Immature natural killer cell (primary cell): ENCODE results near the gene CASP6. TPM values are rescaled to one million over a fixed set of nuclear protein-coding genes. Genes with fewer than 3 reads are reported as not detected.

Experiments
- DNase-seq, 3 donors: peaks; one replicate each; pipeline ENCODE4 v3.0.0; 2022; ENCODE audit warnings: mixed read lengths in 1 of 3
- H3K27ac Mint-ChIP-seq, 6 donors: one replicate each; pipeline ENCODE4 v1.8.0; 2020; ENCODE audit warnings: mixed read lengths in 6 of 6, mild to moderate bottlenecking in 5 of 6, inconsistent platforms in 4 of 6, moderate library complexity in 3 of 6
- H3K27me3 Mint-ChIP-seq, 3 donors: one replicate each; pipeline ENCODE4 v1.8.0; 2020 to 2021; ENCODE audit warnings: low read depth in 3 of 3, mild to moderate bottlenecking in 3 of 3, mixed read lengths in 3 of 3, moderate library complexity in 3 of 3, inconsistent platforms in 1 of 3
- H3K36me3 Mint-ChIP-seq, 3 donors: one replicate each; pipeline ENCODE4 v1.8.0; 2020; ENCODE audit warnings: mixed read lengths in 3 of 3, inconsistent platforms in 2 of 3, mild to moderate bottlenecking in 2 of 3
- H3K4me1 Mint-ChIP-seq, 2 donors: one replicate each; pipeline ENCODE4 v1.8.0; 2020; ENCODE audit warnings: inconsistent platforms in 2 of 2, mild to moderate bottlenecking in 2 of 2, mixed read lengths in 2 of 2, moderate library complexity in 1 of 2
- H3K4me3 Mint-ChIP-seq, 5 donors: one replicate each; pipeline ENCODE4 v1.8.0; 2020; ENCODE audit warnings: mild to moderate bottlenecking in 5 of 5, mixed read lengths in 5 of 5, inconsistent platforms in 3 of 5, moderate library complexity in 3 of 5
- H3K9me3 Mint-ChIP-seq, 6 donors: one replicate each; pipeline ENCODE4 v1.8.0; 2020; ENCODE audit warnings: mild to moderate bottlenecking in 6 of 6, mixed read lengths in 6 of 6, inconsistent platforms in 4 of 6, moderate library complexity in 3 of 6
- polyA plus RNA-seq, 3 donors: library from polyadenylated mRNA; unstranded; fragments of 300-500 nt; fragmentation: Illumina TruSeq; gene quantifications; one replicate each; pipeline ENCODE4 v1.2.3, GENCODE V29; 2021

The CASP6 gene
- polyA plus RNA-seq, 3 donors from 2014 or later, result 15.5 to 22.6 (median 17.9) TPM

- Mint-ChIP-seq H3K36me3 (peaks cover 9 to 16% (median 15%) of the 10 kb centered on the region in 3 donors), H3K27me3 (no peaks in the 10 kb centered on the region), H3K4me3 (no peak overlapping the region), H3K4me1 (peaks cover 3 to 6% of the 10 kb centered on the region in 2 donors), H3K9me3 (peaks cover 0 to 8% (median 1%) of the 10 kb centered on the region in 6 donors), H3K27ac (no peak overlapping the region)
- DNase-seq, result no peak
These were observed 27.4 kb downstream of the CASP6 start for GRCh38 chr4:109675843-109676242.

GRCh38 chr4:109675181-109675580, 28.1 kb downstream of the CASP6 start:
- H3K9me3 Mint-ChIP-seq, result peaks cover 0 to 8% (median 1%) of the 10 kb centered on the region in 6 donors
- peaks cover 3 to 6% of the 10 kb centered on the region in 2 donors for H3K4me1 Mint-ChIP-seq
- no peaks in the 10 kb centered on the region for H3K27me3 Mint-ChIP-seq
- DNase-seq, result no peak
- peaks cover 9 to 12% (median 12%) of the 10 kb centered on the region in 3 donors for H3K36me3 Mint-ChIP-seq
- peak overlapping the region in 1 of 6 donors; percentile 25 for H3K27ac Mint-ChIP-seq
- H3K4me3 Mint-ChIP-seq, result no peak overlapping the region

- H3K27me3 Mint-ChIP-seq, result no peaks in the 10 kb centered on the region
- no peak overlapping the region for H3K4me3 Mint-ChIP-seq
- no peak for DNase-seq
- peaks cover 0 to 8% (median 1%) of the 10 kb centered on the region in 6 donors for H3K9me3 Mint-ChIP-seq
- peaks cover 9 to 14% (median 11%) of the 10 kb centered on the region in 3 donors for H3K36me3 Mint-ChIP-seq
- H3K4me1 Mint-ChIP-seq, result peaks cover 6% of the 10 kb centered on the region in 2 donors
- H3K27ac Mint-ChIP-seq, result no peak overlapping the region
These were observed 29.9 kb downstream of the CASP6 start for GRCh38 chr4:109673303-109673702.

GRCh38 chr4:109672169-109672930, 30.9 kb downstream of the CASP6 start:
- Mint-ChIP-seq H3K27ac (no peak overlapping the region), H3K9me3 (peaks cover 0 to 8% (median 1%) of the 10 kb centered on the region in 6 donors), H3K36me3 (peaks cover 9 to 13% (median 11%) of the 10 kb centered on the region in 3 donors), H3K4me3 (no peak overlapping the region), H3K27me3 (no peaks in the 10 kb centered on the region), H3K4me1 (peaks cover 6% of the 10 kb centered on the region in 2 donors)
- no peak for DNase-seq

GRCh38 chr4:109671350-109671749, 31.9 kb downstream of the CASP6 start:
- H3K4me1 Mint-ChIP-seq, result peaks cover 6 to 16% of the 10 kb centered on the region in 2 donors
- H3K9me3 Mint-ChIP-seq, result peaks cover 0 to 8% (median 1%) of the 10 kb centered on the region in 6 donors
- no peak overlapping the region for H3K4me3 Mint-ChIP-seq
- DNase-seq, result no peak
- peaks cover 7 to 11% (median 9%) of the 10 kb centered on the region in 3 donors for H3K36me3 Mint-ChIP-seq
- no peaks in the 10 kb centered on the region for H3K27me3 Mint-ChIP-seq
- no peak overlapping the region for H3K27ac Mint-ChIP-seq

GRCh38 chr4:109665783-109666485, 37.3 kb downstream of the CASP6 start:
- Mint-ChIP-seq H3K27ac (no peak overlapping the region), H3K36me3 (peaks cover 0 to 4% (median 0%) of the 10 kb centered on the region in 3 donors), H3K27me3 (no peaks in the 10 kb centered on the region), H3K9me3 (peaks cover 0 to under 1% (median 0%) of the 10 kb centered on the region in 6 donors), H3K4me3 (no peak overlapping the region), H3K4me1 (peaks cover 3 to 10% of the 10 kb centered on the region in 2 donors)
- DNase-seq, result no peak

- Mint-ChIP-seq H3K27ac (no peak overlapping the region), H3K36me3 (no peaks in the 10 kb centered on the region), H3K27me3 (no peaks in the 10 kb centered on the region), H3K4me3 (no peak overlapping the region), H3K9me3 (no peaks in the 10 kb centered on the region), H3K4me1 (peaks cover 0 to 10% of the 10 kb centered on the region in 2 donors)
- DNase-seq, result no peak
These were observed 40.5 kb downstream of the CASP6 start for GRCh38 chr4:109662771-109663170.

- Mint-ChIP-seq H3K4me3 (no peak overlapping the region), H3K27ac (peak overlapping the region in 1 of 6 donors; percentile 21), H3K36me3 (no peaks in the 10 kb centered on the region), H3K27me3 (no peaks in the 10 kb centered on the region), H3K4me1 (peaks cover 2 to 7% of the 10 kb centered on the region in 2 donors), H3K9me3 (no peaks in the 10 kb centered on the region)
- no peak for DNase-seq
These were observed 41.1 kb downstream of the CASP6 start for GRCh38 chr4:109662116-109662515.

GRCh38 chr4:109658871-109659410, 44.3 kb downstream of the CASP6 start:
- Mint-ChIP-seq H3K27me3 (no peaks in the 10 kb centered on the region), H3K4me3 (no peak overlapping the region), H3K36me3 (no peaks in the 10 kb centered on the region), H3K9me3 (no peaks in the 10 kb centered on the region), H3K27ac (no peak overlapping the region), H3K4me1 (peaks cover 5 to 10% of the 10 kb centered on the region in 2 donors)
- no peak for DNase-seq

- DNase-seq, result no peak
- H3K4me1 Mint-ChIP-seq, result peaks cover 5 to 10% of the 10 kb centered on the region in 2 donors
- H3K27ac Mint-ChIP-seq, result no peak overlapping the region
- peaks cover 0 to 1% (median 0%) of the 10 kb centered on the region in 6 donors for H3K9me3 Mint-ChIP-seq
- H3K4me3 Mint-ChIP-seq, result no peak overlapping the region
- H3K36me3 Mint-ChIP-seq, result no peaks in the 10 kb centered on the region
- H3K27me3 Mint-ChIP-seq, result no peaks in the 10 kb centered on the region
These were observed 45.3 kb downstream of the CASP6 start for GRCh38 chr4:109657854-109658418.

GRCh38 chr4:109655396-109655795, 47.8 kb downstream of the CASP6 start:
- H3K36me3 Mint-ChIP-seq, result peaks cover 6 to 10% (median 7%) of the 10 kb centered on the region in 3 donors
- peaks cover 8 to 18% of the 10 kb centered on the region in 2 donors for H3K4me1 Mint-ChIP-seq
- H3K4me3 Mint-ChIP-seq, result no peak overlapping the region
- peak overlapping the region in 1 of 6 donors; percentile 12 for H3K27ac Mint-ChIP-seq
- peaks cover 0 to 2% (median 0%) of the 10 kb centered on the region in 3 donors for H3K27me3 Mint-ChIP-seq
- no peak for DNase-seq
- peaks cover 0 to 10% (median 3%) of the 10 kb centered on the region in 6 donors for H3K9me3 Mint-ChIP-seq

GRCh38 chr4:109649872-109650271, 53.4 kb downstream of the CASP6 start:
- DNase-seq, result no peak
- H3K4me1 Mint-ChIP-seq, result peaks cover 30 to 38% of the 10 kb centered on the region in 2 donors
- H3K36me3 Mint-ChIP-seq, result peaks cover 10 to 11% (median 10%) of the 10 kb centered on the region in 3 donors
- H3K27ac Mint-ChIP-seq, result no peak overlapping the region
- peaks cover 0 to 2% (median 0%) of the 10 kb centered on the region in 3 donors for H3K27me3 Mint-ChIP-seq
- H3K4me3 Mint-ChIP-seq, result no peak overlapping the region
- peaks cover 0 to 10% (median 4%) of the 10 kb centered on the region in 6 donors for H3K9me3 Mint-ChIP-seq

GRCh38 chr4:109648997-109649575, 54.2 kb downstream of the CASP6 start:
- Mint-ChIP-seq H3K27ac (peak overlapping the region in 5 of 6 donors; percentile 2 to 69 (median 45)), H3K4me1 (peaks cover 30 to 38% of the 10 kb centered on the region in 2 donors), H3K4me3 (peak overlapping the region in 4 of 5 donors; percentile 9 to 50 (median 40)), H3K27me3 (peaks cover 0 to 2% (median 0%) of the 10 kb centered on the region in 3 donors), H3K36me3 (peaks cover 10 to 11% (median 10%) of the 10 kb centered on the region in 3 donors), H3K9me3 (peaks cover 0 to 10% (median 4%) of the 10 kb centered on the region in 6 donors)
- DNase-seq, result no peak
